MM.1S (cell line): Measurements from ENCODE around the gene ERC2.

Source experiments
- EZH2 ChIP-seq: fragments of 300-600 bp; sonication (generic); optimal IDR thresholded peaks from 2 replicates; pipeline ENCODE3; 2017; ENCODE audit warnings: low read depth, mild to moderate bottlenecking, antibody characterized with exemption, low read length, mixed read lengths
- EZH2phosphoT487 ChIP-seq: fragments of 300-600 bp; sonication (generic); IDR thresholded peaks from 2 replicates; pipeline ENCODE4 v1.6.1; 2018; ENCODE audit warnings: antibody characterized with exemption, low read length
- TF ChIP-seq, protein P1 (sequence below): fragments of 300-600 bp; sonication (generic); IDR thresholded peaks from 2 replicates; pipeline ENCODE4 v1.5.1; 2016; ENCODE audit warnings: antibody characterized with exemption, low read length, mixed read lengths

- TF ChIP-seq, protein P1, sequence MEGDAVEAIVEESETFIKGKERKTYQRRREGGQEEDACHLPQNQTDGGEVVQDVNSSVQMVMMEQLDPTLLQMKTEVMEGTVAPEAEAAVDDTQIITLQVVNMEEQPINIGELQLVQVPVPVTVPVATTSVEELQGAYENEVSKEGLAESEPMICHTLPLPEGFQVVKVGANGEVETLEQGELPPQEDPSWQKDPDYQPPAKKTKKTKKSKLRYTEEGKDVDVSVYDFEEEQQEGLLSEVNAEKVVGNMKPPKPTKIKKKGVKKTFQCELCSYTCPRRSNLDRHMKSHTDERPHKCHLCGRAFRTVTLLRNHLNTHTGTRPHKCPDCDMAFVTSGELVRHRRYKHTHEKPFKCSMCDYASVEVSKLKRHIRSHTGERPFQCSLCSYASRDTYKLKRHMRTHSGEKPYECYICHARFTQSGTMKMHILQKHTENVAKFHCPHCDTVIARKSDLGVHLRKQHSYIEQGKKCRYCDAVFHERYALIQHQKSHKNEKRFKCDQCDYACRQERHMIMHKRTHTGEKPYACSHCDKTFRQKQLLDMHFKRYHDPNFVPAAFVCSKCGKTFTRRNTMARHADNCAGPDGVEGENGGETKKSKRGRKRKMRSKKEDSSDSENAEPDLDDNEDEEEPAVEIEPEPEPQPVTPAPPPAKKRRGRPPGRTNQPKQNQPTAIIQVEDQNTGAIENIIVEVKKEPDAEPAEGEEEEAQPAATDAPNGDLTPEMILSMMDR: no peak
- TF ChIP-seq EZH2 (no peak), EZH2phosphoT487 (no peak)
These were observed 393.2 kb downstream of the ERC2 start for GRCh38 chr3:56075089-56075488.
